SK-N-MC (cell line): ENCODE results near the gene SARNP.

Source experiments
- DNase-seq: peaks from one replicate; pipeline ENCODE4 v3.0.0-alpha.2; 2011; ENCODE audit warnings: low read depth, low spot score
- H3K27ac ChIP-seq: fragments of 200-600 bp; sonication (generic); 2 replicates; pipeline ENCODE4 v1.5.1; 2016; ENCODE audit warnings: mixed run types
- H3K36me3 ChIP-seq: fragments of 200-600 bp; sonication (generic); 2 replicates; pipeline ENCODE4 v1.6.1; 2017; ENCODE audit warnings: antibody characterized with exemption, low read length, mixed read lengths; ENCODE audit not compliant: insufficient read depth
- H3K4me3 ChIP-seq: fragments of 200-600 bp; sonication (generic); 2 replicates; pipeline ENCODE4 v1.5.1; 2016
- H3K9ac ChIP-seq: fragments of 200-600 bp; sonication (generic); 2 replicates; pipeline ENCODE4 v1.8.0; 2017; ENCODE audit warnings: mixed run types, mixed read lengths; ENCODE audit not compliant: insufficient read length
- H3K9me3 ChIP-seq: fragments of 200-600 bp; sonication (generic); 2 replicates; pipeline ENCODE4 v1.6.1; 2017; ENCODE audit warnings: low read depth, mild to moderate bottlenecking, antibody characterized with exemption, low read length, moderate library complexity, mixed read lengths
- EZH2 ChIP-seq: fragments of 200-600 bp; sonication (generic); IDR thresholded peaks from one replicate; pipeline ENCODE4 v1.6.1; 2017; ENCODE audit warnings: antibody characterized with exemption
- FOXP2 ChIP-seq: optimal IDR thresholded peaks from 2 replicates; pipeline ENCODE3; 2011; ENCODE audit warnings: mild to moderate bottlenecking, moderate library complexity; ENCODE audit not compliant: insufficient read depth; ENCODE audit errors: extremely low read length, control extremely low read depth
- POLR2AphosphoS5 ChIP-seq: IDR thresholded peaks from 2 replicates; pipeline ENCODE4 v1.6.1; 2012; ENCODE audit warnings: mild to moderate bottlenecking, low read depth, low read length, borderline replicate concordance

The SARNP gene

DNA sequence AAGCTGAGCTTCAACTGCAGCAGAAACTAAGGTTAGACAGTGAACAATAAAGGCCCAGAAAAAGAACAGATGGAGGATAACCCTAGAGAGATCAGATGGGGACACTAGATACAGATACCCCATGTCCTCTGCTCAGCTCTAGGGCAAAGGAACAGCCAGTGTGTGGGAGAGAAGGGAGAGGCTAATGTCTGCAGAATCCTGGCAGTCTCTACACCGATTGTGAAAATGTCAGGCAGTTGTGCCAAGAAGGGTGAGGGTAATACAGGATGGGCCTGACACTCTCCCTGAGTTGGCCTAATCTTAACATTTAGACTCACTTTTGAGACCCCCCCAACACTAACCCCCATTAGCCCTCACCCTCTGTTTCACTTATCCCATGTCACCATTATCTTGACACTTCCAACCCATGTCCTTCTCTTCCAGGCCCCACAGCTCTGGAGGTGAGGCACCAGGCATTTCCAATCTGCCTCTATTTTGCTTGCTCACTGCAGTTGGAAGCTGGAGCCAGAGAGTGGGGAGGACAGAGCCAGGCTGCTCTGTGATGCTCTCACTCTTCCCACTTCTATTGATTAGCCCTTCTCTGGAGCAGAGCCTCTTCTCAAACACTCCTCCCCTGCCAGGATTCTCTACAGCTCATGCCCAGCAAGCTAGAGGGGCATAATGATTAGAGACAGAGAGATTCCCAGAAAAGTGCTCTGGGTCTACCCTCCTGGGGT lies 104.7 kb downstream of the SARNP start:
- Histone ChIP-seq H3K9me3 (no peaks in the 10 kb centered on the region), H3K4me3 (no peak overlapping the region), H3K27ac (no peak overlapping the region), H3K36me3 (no peaks in the 10 kb centered on the region), H3K9ac (no peak overlapping the region)
- DNase-seq, result no peak
- TF ChIP-seq POLR2AphosphoS5 (no peak), EZH2 (no peak), FOXP2 (no peak)

DNA sequence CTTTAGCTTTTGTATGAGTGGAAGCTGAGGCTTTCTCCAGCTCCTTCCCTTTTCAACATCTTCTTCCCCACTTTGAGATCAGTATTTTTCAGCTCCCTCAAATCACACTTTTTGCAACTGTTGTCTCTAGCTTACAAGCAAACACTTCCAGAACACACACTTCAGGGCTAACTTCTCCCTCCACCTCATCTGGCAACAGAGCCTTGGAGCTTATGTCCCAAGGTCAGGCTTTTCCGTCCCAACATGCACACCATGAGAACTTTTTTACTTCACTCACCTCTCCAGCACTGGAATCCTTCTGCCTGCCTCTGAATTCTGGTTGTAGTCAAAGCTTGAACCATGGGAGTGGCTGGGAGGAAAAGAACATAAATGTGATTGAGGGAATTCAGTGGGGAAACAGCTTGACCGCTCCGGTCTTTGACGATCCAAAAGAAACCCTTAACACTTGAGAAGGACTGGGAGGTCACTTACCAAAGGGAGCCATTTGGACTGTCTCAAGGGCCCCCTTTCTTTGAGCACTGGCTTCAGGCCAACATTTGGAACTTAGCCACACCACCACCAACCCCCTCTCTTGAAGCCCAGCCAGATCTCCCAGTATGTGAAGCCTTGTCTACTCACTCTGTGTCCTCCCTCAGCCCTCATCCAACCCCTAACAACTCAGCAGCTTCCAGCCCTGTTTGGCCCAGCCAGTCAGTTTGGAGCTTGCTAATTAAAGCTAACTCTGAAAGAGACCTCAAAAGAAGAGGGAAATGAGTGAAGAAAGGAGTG lies 105.6 kb downstream of the SARNP start:
- H3K4me3 ChIP-seq, result no peak overlapping the region
- H3K9me3 ChIP-seq, result no peaks in the 10 kb centered on the region
- no peak for DNase-seq
- no peaks in the 10 kb centered on the region for H3K36me3 ChIP-seq
- no peak overlapping the region for H3K27ac ChIP-seq
- no peak for TF ChIP-seq FOXP2
- no peak for TF ChIP-seq POLR2AphosphoS5
- no peak for TF ChIP-seq EZH2
- H3K9ac ChIP-seq, result no peak overlapping the region

DNA sequence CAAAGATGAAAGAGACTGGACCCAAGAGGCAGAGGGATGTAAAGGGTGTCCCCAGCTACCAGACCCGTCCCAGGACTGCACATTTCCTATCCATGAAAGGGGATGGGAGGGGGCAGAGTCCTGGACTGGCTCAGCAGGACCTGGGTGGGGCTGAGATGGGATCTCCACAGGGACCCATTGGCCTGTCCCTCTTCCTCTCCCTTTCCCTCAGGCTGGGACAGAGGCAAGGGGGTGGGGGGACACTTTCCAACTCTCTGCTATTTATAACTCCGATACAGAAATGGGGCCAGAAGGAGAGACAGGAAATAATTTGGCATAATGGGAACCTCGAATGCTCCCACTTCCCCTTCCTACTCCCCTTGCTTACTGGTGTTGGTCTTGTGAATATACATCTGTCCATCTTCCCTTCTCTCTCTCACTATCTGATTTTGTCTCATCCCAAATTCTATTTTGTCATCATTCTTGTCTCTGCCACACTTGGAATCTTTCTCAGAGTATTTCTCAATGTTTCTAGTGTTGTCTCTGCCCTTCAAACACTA lies 108.8 kb downstream of the SARNP start:
- DNase-seq, result no peak
- TF ChIP-seq FOXP2 (no peak), POLR2AphosphoS5 (no peak), EZH2 (no peak)
- Histone ChIP-seq H3K9ac (no peak overlapping the region), H3K36me3 (no peaks in the 10 kb centered on the region), H3K9me3 (no peaks in the 10 kb centered on the region), H3K27ac (no peak overlapping the region), H3K4me3 (no peak overlapping the region)

DNA sequence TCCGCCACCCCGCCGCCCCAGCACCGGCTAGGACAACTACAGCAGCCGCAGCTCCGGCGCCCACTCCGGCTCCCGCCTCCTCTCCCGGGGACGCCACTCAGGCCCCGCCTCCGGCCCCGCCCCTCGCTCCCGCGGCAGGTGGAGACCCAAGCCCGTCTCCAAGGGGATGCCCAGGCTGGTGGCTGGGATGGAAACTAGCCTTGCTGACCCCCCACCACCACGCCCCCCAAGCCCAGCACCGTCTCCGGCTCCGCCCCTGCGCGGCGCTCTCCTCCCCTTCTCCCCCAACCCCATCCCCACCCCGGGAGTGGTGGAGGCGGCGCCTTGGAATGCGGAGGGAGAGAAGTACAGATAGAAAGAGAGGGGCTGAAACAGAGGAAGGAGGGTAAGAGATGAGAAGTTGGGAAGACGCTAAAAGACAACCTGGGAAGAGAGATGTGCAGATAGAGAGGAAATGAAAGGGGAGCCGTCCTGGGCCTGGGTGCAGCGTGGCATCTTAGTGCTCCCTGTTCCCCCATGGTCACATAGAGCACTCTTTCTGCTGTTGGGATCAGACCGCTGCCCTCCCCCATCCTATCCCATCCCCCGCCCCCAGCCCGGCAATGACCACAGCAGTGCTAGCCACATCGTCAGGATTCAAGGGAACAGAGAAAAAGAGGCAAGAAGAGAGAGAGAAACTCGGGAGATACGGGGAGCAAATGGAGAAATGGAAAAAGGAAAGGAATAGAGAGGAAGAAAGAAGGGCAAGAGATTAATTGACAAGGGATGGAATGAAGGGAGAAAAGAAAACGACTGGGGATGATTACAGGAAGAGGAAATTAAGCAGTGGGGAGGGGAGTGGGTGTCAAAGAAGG lies 109.5 kb downstream of the SARNP start, which contains the start of gene ITGA7:
Gene ITGA7 (minus strand): TSS at position 64 of the 854 bp plus-strand sequence. CDS start 222 bp downstream, outside the sequence.
- no peak for DNase-seq
- H3K9me3 ChIP-seq, result no peaks in the 10 kb centered on the region

More for the DNA sequence above, 109.5 kb downstream of the SARNP start, which contains the start of gene ITGA7:
- Histone ChIP-seq H3K4me3 (peak within 1 kb of the TSS; percentile 81), H3K9ac (peak within 1 kb of the TSS; percentile 26), H3K27ac (no peak within 1 kb of the TSS), H3K36me3 (no peaks in the 10 kb centered on the region)
- TF ChIP-seq POLR2AphosphoS5 (no peak), FOXP2 (no peak), EZH2 (no peak)
